ENCODE measurements around the gene RBM48. TPM values are rescaled to one million over a fixed set of nuclear protein-coding genes. Genes with fewer than 3 reads are reported as not detected.
"Not testable (repeated sequence)": the region's sequence is repeated elsewhere in the genome, so short reads cannot be mapped to it uniquely, and the experiment has no call there.

RBM48 gene
- total and polyA plus RNA-seq, 5 donors = 9.1 to 14.8 (median 11.3) TPM

GRCh38 chr7:92504563-92504962, 24.0 kb upstream of the RBM48 start:
- no peaks in the 10 kb centered on the region for H3K27me3 ChIP-seq (ENCODE audit: control insufficient read depth, insufficient read depth)
- ATAC-seq (no peak), DNase-seq (no peak)
- H3K27ac ChIP-seq (ENCODE audit: low read length) = no peak overlapping the region
- H3K9me3 ChIP-seq (ENCODE audit: control insufficient read depth, low read length) = no peaks in the 10 kb centered on the region
- WGBS = 91% methylated on average over 3 of the region's 3 CpGs
- intact Hi-C loops (cut with DNase I) = no loop called here
- H3K4me3 ChIP-seq (ENCODE audit: low read length) = no peak overlapping the region
- no peaks in the 10 kb centered on the region for H3K4me1 ChIP-seq (ENCODE audit: control insufficient read depth, insufficient read depth, low read length)

- no peaks in the 10 kb centered on the region for H3K9me3 ChIP-seq (ENCODE audit: control insufficient read depth, low read length)
- H3K27ac ChIP-seq (ENCODE audit: low read length) = no peak overlapping the region
- DNase-seq (no peak), ATAC-seq (no peak)
- no peaks in the 10 kb centered on the region for H3K4me1 ChIP-seq (ENCODE audit: control insufficient read depth, insufficient read depth, low read length)
- no peak overlapping the region for H3K4me3 ChIP-seq (ENCODE audit: low read length)
- intact Hi-C loops (cut with DNase I) = no loop called here
- H3K27me3 ChIP-seq (ENCODE audit: control insufficient read depth, insufficient read depth) = no peaks in the 10 kb centered on the region
- WGBS = 75% methylated on average over 2 of the region's 2 CpGs
Observed at GRCh38 chr7:92506363-92506762, 22.2 kb upstream of the RBM48 start.

GRCh38 chr7:92508946-92509345, 19.6 kb upstream of the RBM48 start:
- WGBS = 94% methylated on average over 5 of the region's 5 CpGs
- Histone ChIP-seq H3K27me3 (ENCODE audit: control insufficient read depth, insufficient read depth) (no peaks in the 10 kb centered on the region), H3K4me1 (ENCODE audit: control insufficient read depth, insufficient read depth, low read length) (no peaks in the 10 kb centered on the region), H3K9me3 (ENCODE audit: control insufficient read depth, low read length) (no peaks in the 10 kb centered on the region), H3K27ac (ENCODE audit: low read length) (no peak overlapping the region), H3K4me3 (ENCODE audit: low read length) (no peak overlapping the region)
- ATAC-seq (no peak), DNase-seq (no peak)
- intact Hi-C loops (cut with DNase I) = no loop called here

- Histone ChIP-seq H3K4me3 (ENCODE audit: low read length) (no peak overlapping the region), H3K27ac (ENCODE audit: low read length) (no peak overlapping the region), H3K27me3 (ENCODE audit: control insufficient read depth, insufficient read depth) (no peaks in the 10 kb centered on the region), H3K9me3 (ENCODE audit: control insufficient read depth, low read length) (no peaks in the 10 kb centered on the region), H3K4me1 (ENCODE audit: control insufficient read depth, insufficient read depth, low read length) (no peaks in the 10 kb centered on the region)
- intact Hi-C loops (cut with DNase I) = no loop called here
- ATAC-seq (no peak), DNase-seq (no peak)
- WGBS = 62% methylated on average over 3 of the region's 3 CpGs
Observed at GRCh38 chr7:92513167-92513902, 15.3 kb upstream of the RBM48 start.

- no peak for ATAC-seq
- intact Hi-C loops (cut with DNase I) = no loop called here
- 85% methylated on average over 3 of the region's 3 CpGs for WGBS
- H3K27me3 ChIP-seq (ENCODE audit: control insufficient read depth, insufficient read depth) = no peaks in the 10 kb centered on the region
- H3K9me3 ChIP-seq (ENCODE audit: control insufficient read depth, low read length) = no peaks in the 10 kb centered on the region
- H3K27ac ChIP-seq (ENCODE audit: low read length) = no peak overlapping the region
- no peaks in the 10 kb centered on the region for H3K4me1 ChIP-seq (ENCODE audit: control insufficient read depth, insufficient read depth, low read length)
- no peak overlapping the region for H3K4me3 ChIP-seq (ENCODE audit: low read length)
- no peak for DNase-seq
Observed at GRCh38 chr7:92517631-92518030, 11.0 kb upstream of the RBM48 start.

GRCh38 chr7:92520024-92520423, 8.6 kb upstream of the RBM48 start:
- DNase-seq = no peak
- 88% methylated on average over 1 of the region's 1 CpG for WGBS
- intact Hi-C loops (cut with DNase I) = no loop called here

GRCh38 chr7:92523110-92523509, 5.5 kb upstream of the RBM48 start:
- H3K9me3 ChIP-seq (ENCODE audit: control insufficient read depth, low read length) = no peaks in the 10 kb centered on the region
- no peaks in the 10 kb centered on the region for H3K27me3 ChIP-seq (ENCODE audit: control insufficient read depth, insufficient read depth)
- WGBS = 88% methylated on average over 2 of the region's 2 CpGs
- H3K27ac ChIP-seq (ENCODE audit: low read length) = no peak overlapping the region
- ATAC-seq = no peak
- DNase-seq = no peak
- intact Hi-C loops (cut with DNase I) = no loop called here
- no peaks in the 10 kb centered on the region for H3K4me1 ChIP-seq (ENCODE audit: control insufficient read depth, insufficient read depth, low read length)
- H3K4me3 ChIP-seq (ENCODE audit: low read length) = no peak overlapping the region

More at GRCh38 chr7:92520024-92520423, 8.6 kb upstream of the RBM48 start:
- H3K9me3 ChIP-seq (ENCODE audit: control insufficient read depth, low read length) = no peaks in the 10 kb centered on the region
- no peak overlapping the region for H3K27ac ChIP-seq (ENCODE audit: low read length)
- H3K27me3 ChIP-seq (ENCODE audit: control insufficient read depth, insufficient read depth) = no peaks in the 10 kb centered on the region
- H3K4me1 ChIP-seq (ENCODE audit: control insufficient read depth, insufficient read depth, low read length) = no peaks in the 10 kb centered on the region
- no peak for ATAC-seq
- no peak overlapping the region for H3K4me3 ChIP-seq (ENCODE audit: low read length)

GRCh38 chr7:92527300-92528187, 1.1 kb upstream of the RBM48 start:
- Histone ChIP-seq H3K4me3 (ENCODE audit: low read length) (peak overlapping the region; percentile 65), H3K4me1 (ENCODE audit: control insufficient read depth, insufficient read depth, low read length) (no peaks in the 10 kb centered on the region), H3K27me3 (ENCODE audit: control insufficient read depth, insufficient read depth) (no peaks in the 10 kb centered on the region), H3K9me3 (ENCODE audit: control insufficient read depth, low read length) (no peaks in the 10 kb centered on the region), H3K27ac (ENCODE audit: low read length) (peak overlapping the region; percentile 70)
- DNase-seq (peak; percentile 42 to 67 (median 58)), ATAC-seq (peak; percentile 53 to 61)
- WGBS = under 1% methylated on average over 31 of the region's 31 CpGs
- intact Hi-C loops (cut with DNase I) = no loop called here

- intact Hi-C loops (cut with DNase I) = no loop called here
- no peaks in the 10 kb centered on the region for H3K9me3 ChIP-seq (ENCODE audit: control insufficient read depth, low read length)
- H3K4me3 ChIP-seq (ENCODE audit: low read length) = peak overlapping the region; percentile 76
- H3K27ac ChIP-seq (ENCODE audit: low read length) = peak overlapping the region; percentile 77
- under 1% methylated on average over 13 of the region's 13 CpGs for WGBS
- H3K4me1 ChIP-seq (ENCODE audit: control insufficient read depth, insufficient read depth, low read length) = no peaks in the 10 kb centered on the region
- DNase-seq = no peak
- H3K27me3 ChIP-seq (ENCODE audit: control insufficient read depth, insufficient read depth) = no peaks in the 10 kb centered on the region
- ATAC-seq = no peak
Observed at GRCh38 chr7:92528958-92529264, 316 bp downstream of the RBM48 start.

GRCh38 chr7:92534572-92534971, 6.0 kb downstream of the RBM48 start:
- 91% methylated on average over 9 of the region's 9 CpGs for WGBS
- Histone ChIP-seq H3K9me3 (ENCODE audit: control insufficient read depth, low read length) (no peaks in the 10 kb centered on the region), H3K4me3 (ENCODE audit: low read length) (no peak overlapping the region), H3K4me1 (ENCODE audit: control insufficient read depth, insufficient read depth, low read length) (no peaks in the 10 kb centered on the region), H3K27ac (ENCODE audit: low read length) (no peak overlapping the region), H3K27me3 (ENCODE audit: control insufficient read depth, insufficient read depth) (no peaks in the 10 kb centered on the region)
- DNase-seq = no peak
- intact Hi-C loops (cut with DNase I) = no loop called here
- no peak for ATAC-seq

GRCh38 chr7:92543542-92543941, 14.9 kb downstream of the RBM48 start:
- H3K27ac ChIP-seq (ENCODE audit: low read length); H3K9me3 ChIP-seq (ENCODE audit: control insufficient read depth, low read length); H3K4me1 ChIP-seq (ENCODE audit: control insufficient read depth, insufficient read depth, low read length); H3K4me3 ChIP-seq (ENCODE audit: low read length); DNase-seq; H3K27me3 ChIP-seq (ENCODE audit: control insufficient read depth, insufficient read depth); ATAC-seq; intact Hi-C loops (cut with DNase I): not testable (repeated sequence)
- 86% methylated on average over 3 of the region's 3 CpGs for WGBS

Measured in right cardiac atrium (tissue), 5 donors.